ENCODE data around the gene TMEM50B. TPM values are rescaled to one million over a fixed set of nuclear protein-coding genes. Genes with fewer than 3 reads are reported as not detected.

TMEM50B gene
- total RNA-seq, 1 donor: 29.3 TPM

DNA sequence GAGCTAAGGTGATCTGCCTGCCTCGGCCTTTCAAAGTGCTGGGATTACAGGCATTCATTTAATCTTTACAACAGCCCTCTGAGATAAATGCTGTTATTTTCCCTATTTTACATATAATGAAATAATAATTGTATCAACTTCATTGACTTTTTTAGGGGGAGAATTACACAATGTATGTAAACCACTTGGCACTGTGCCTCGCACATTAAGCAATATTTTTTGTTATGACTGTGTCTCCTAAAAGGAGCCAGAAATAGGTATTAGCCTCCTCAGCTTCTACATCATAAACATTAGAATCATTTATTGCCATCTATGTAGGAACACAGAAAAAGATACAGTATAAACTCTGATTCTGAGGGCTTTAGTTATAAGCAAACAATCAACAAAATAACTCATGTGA is 12.8 kb upstream of the TMEM50B start:
- Histone ChIP-seq H3K36me3 (ENCODE audit: insufficient read depth, low read length) (no peaks in the 10 kb centered on the region), H3K27ac (ENCODE audit: low read depth, low read length) (no peak overlapping the region), H3K4me1 (ENCODE audit: insufficient read depth, low read length) (peaks cover 6% of the 10 kb centered on the region), H3K4me3 (ENCODE audit: insufficient read depth, low read length) (no peak overlapping the region), H3K79me2 (ENCODE audit: insufficient read depth, low read length) (no peaks in the 10 kb centered on the region), H3K4me2 (ENCODE audit: insufficient read depth, low read length) (no peak overlapping the region), H3K27me3 (ENCODE audit: insufficient read depth, low read length) (peaks cover 12% of the 10 kb centered on the region), H2AFZ (ENCODE audit: low read length) (no peak overlapping the region), H3K9me3 (ENCODE audit: low read depth, low read length) (no peaks in the 10 kb centered on the region), H4K20me1 (ENCODE audit: insufficient read depth, low read length) (no peaks in the 10 kb centered on the region)
- TF ChIP-seq, protein P1, sequence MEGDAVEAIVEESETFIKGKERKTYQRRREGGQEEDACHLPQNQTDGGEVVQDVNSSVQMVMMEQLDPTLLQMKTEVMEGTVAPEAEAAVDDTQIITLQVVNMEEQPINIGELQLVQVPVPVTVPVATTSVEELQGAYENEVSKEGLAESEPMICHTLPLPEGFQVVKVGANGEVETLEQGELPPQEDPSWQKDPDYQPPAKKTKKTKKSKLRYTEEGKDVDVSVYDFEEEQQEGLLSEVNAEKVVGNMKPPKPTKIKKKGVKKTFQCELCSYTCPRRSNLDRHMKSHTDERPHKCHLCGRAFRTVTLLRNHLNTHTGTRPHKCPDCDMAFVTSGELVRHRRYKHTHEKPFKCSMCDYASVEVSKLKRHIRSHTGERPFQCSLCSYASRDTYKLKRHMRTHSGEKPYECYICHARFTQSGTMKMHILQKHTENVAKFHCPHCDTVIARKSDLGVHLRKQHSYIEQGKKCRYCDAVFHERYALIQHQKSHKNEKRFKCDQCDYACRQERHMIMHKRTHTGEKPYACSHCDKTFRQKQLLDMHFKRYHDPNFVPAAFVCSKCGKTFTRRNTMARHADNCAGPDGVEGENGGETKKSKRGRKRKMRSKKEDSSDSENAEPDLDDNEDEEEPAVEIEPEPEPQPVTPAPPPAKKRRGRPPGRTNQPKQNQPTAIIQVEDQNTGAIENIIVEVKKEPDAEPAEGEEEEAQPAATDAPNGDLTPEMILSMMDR (IDR thresholded peaks at IDR 0.05; ENCODE audit: extremely low read depth, low read depth, low read length): no peak
- no peak for DNase-seq (ENCODE audit: insufficient read length, low spot score, missing footprints)

GRCh38 chr21:33491373-33492102 is 11.8 kb upstream of the TMEM50B start, which contains the start of gene DNAJC28:
Gene DNAJC28, minus strand, starts transcription at chr21:33491716. Its CDS starts 2,323 bp downstream, at chr21:33489393.
- peak; percentile 98 for DNase-seq (ENCODE audit: insufficient read length, low spot score, missing footprints)
- peaks cover 11% of the 10 kb centered on the region for H3K27me3 ChIP-seq (ENCODE audit: insufficient read depth, low read length)
- peak within 1 kb of the TSS; percentile 63 for H3K27ac ChIP-seq (ENCODE audit: low read depth, low read length)
- H3K36me3 ChIP-seq (ENCODE audit: insufficient read depth, low read length): no peaks in the 10 kb centered on the region
- H3K79me2 ChIP-seq (ENCODE audit: insufficient read depth, low read length): no peaks in the 10 kb centered on the region
- TF ChIP-seq, protein P1 (IDR thresholded peaks at IDR 0.05; ENCODE audit: extremely low read depth, low read depth, low read length): no peak
- no peaks in the 10 kb centered on the region for H3K9me3 ChIP-seq (ENCODE audit: low read depth, low read length)
- peak within 1 kb of the TSS; percentile 94 for H3K4me3 ChIP-seq (ENCODE audit: insufficient read depth, low read length)
- no peaks in the 10 kb centered on the region for H4K20me1 ChIP-seq (ENCODE audit: insufficient read depth, low read length)
- peak within 1 kb of the TSS; percentile 97 for H2AFZ ChIP-seq (ENCODE audit: low read length)
- H3K4me2 ChIP-seq (ENCODE audit: insufficient read depth, low read length): peak within 1 kb of the TSS; percentile 100
- H3K4me1 ChIP-seq (ENCODE audit: insufficient read depth, low read length): peaks cover 6% of the 10 kb centered on the region

- H3K9me3 ChIP-seq (ENCODE audit: low read depth, low read length): no peaks in the 10 kb centered on the region
- no peak for DNase-seq (ENCODE audit: insufficient read length, low spot score, missing footprints)
- peaks cover 6% of the 10 kb centered on the region for H3K27me3 ChIP-seq (ENCODE audit: insufficient read depth, low read length)
- H4K20me1 ChIP-seq (ENCODE audit: insufficient read depth, low read length): no peaks in the 10 kb centered on the region
- H3K79me2 ChIP-seq (ENCODE audit: insufficient read depth, low read length): no peaks in the 10 kb centered on the region
- peaks cover 6% of the 10 kb centered on the region for H3K4me1 ChIP-seq (ENCODE audit: insufficient read depth, low read length)
- peak overlapping the region; percentile 63 for H3K27ac ChIP-seq (ENCODE audit: low read depth, low read length)
- H3K36me3 ChIP-seq (ENCODE audit: insufficient read depth, low read length): no peaks in the 10 kb centered on the region
- peak overlapping the region; percentile 100 for H3K4me2 ChIP-seq (ENCODE audit: insufficient read depth, low read length)
- TF ChIP-seq, protein P1 (IDR thresholded peaks at IDR 0.05; ENCODE audit: extremely low read depth, low read depth, low read length): no peak
- peak overlapping the region; percentile 94 for H3K4me3 ChIP-seq (ENCODE audit: insufficient read depth, low read length)
- H2AFZ ChIP-seq (ENCODE audit: low read length): peak overlapping the region; percentile 97
Measured at GRCh38 chr21:33490991-33491372, 11.2 kb upstream of the TMEM50B start.

GRCh38 chr21:33488936-33489335 is 9.2 kb upstream of the TMEM50B start:
- no peak overlapping the region for H3K4me3 ChIP-seq (ENCODE audit: insufficient read depth, low read length)
- H2AFZ ChIP-seq (ENCODE audit: low read length): no peak overlapping the region
- H3K27me3 ChIP-seq (ENCODE audit: insufficient read depth, low read length): no peaks in the 10 kb centered on the region
- no peaks in the 10 kb centered on the region for H3K9me3 ChIP-seq (ENCODE audit: low read depth, low read length)
- H4K20me1 ChIP-seq (ENCODE audit: insufficient read depth, low read length): no peaks in the 10 kb centered on the region
- no peak for DNase-seq (ENCODE audit: insufficient read length, low spot score, missing footprints)
- H3K27ac ChIP-seq (ENCODE audit: low read depth, low read length): no peak overlapping the region
- no peak overlapping the region for H3K4me2 ChIP-seq (ENCODE audit: insufficient read depth, low read length)
- no peaks in the 10 kb centered on the region for H3K36me3 ChIP-seq (ENCODE audit: insufficient read depth, low read length)
- TF ChIP-seq, protein P1 (IDR thresholded peaks at IDR 0.05; ENCODE audit: extremely low read depth, low read depth, low read length): no peak
- peaks cover 6% of the 10 kb centered on the region for H3K4me1 ChIP-seq (ENCODE audit: insufficient read depth, low read length)
- no peaks in the 10 kb centered on the region for H3K79me2 ChIP-seq (ENCODE audit: insufficient read depth, low read length)

Measured in osteoblast (primary cell).